Measurements from ENCODE around the gene ANTXR1. TPM values are rescaled to one million over a fixed set of nuclear protein-coding genes. Genes with fewer than 3 reads are reported as not detected.

ANTXR1 gene
- total and polyA plus RNA-seq, 9 of the 15 experiments (the other 6 are each of a cell fraction or from before 2014, with no cell fraction given): 0.07 to 1.00 (median 0.54) TPM

- no peak for TF ChIP-seq ZBTB40 (IDR thresholded peaks at IDR 0.05)
- no peak for TF ChIP-seq ZBTB40 (CRISPR knock-in tag; IDR thresholded peaks at IDR 0.05)
- no peak for TF ChIP-seq E2F4 (CRISPR knock-in tag; IDR thresholded peaks at IDR 0.05; ENCODE audit: low read depth)
- no peak for TF ChIP-seq ATF1 (CRISPR knock-in tag; IDR thresholded peaks at IDR 0.05)
- TF ChIP-seq ATF1 (tag; IDR thresholded peaks at IDR 0.05): no peak
Observed at GRCh38 chr2:69202327-69202726, 189.3 kb downstream of the ANTXR1 start (continued).
